ENCODE results near the gene FSTL3.

The FSTL3 gene

GRCh38 chr19:652467-653389 lies 23.5 kb upstream of the FSTL3 start:
- Histone ChIP-seq H3K9me3 (ENCODE audit: severe bottlenecking) (no peaks in the 10 kb centered on the region), H3K27ac (no peak overlapping the region), H3K36me3 (peaks cover 56% of the 10 kb centered on the region), H3K4me3 (ENCODE audit: low read depth, low read length) (no peak overlapping the region), H3K27me3 (ENCODE audit: insufficient read depth, low read depth, severe bottlenecking) (no peaks in the 10 kb centered on the region)
- DNase-seq = no peak
- TF ChIP-seq, protein P1, sequence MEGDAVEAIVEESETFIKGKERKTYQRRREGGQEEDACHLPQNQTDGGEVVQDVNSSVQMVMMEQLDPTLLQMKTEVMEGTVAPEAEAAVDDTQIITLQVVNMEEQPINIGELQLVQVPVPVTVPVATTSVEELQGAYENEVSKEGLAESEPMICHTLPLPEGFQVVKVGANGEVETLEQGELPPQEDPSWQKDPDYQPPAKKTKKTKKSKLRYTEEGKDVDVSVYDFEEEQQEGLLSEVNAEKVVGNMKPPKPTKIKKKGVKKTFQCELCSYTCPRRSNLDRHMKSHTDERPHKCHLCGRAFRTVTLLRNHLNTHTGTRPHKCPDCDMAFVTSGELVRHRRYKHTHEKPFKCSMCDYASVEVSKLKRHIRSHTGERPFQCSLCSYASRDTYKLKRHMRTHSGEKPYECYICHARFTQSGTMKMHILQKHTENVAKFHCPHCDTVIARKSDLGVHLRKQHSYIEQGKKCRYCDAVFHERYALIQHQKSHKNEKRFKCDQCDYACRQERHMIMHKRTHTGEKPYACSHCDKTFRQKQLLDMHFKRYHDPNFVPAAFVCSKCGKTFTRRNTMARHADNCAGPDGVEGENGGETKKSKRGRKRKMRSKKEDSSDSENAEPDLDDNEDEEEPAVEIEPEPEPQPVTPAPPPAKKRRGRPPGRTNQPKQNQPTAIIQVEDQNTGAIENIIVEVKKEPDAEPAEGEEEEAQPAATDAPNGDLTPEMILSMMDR (IDR thresholded peaks at IDR 0.05; ENCODE audit: low read depth, low read length) = no peak

DNA sequence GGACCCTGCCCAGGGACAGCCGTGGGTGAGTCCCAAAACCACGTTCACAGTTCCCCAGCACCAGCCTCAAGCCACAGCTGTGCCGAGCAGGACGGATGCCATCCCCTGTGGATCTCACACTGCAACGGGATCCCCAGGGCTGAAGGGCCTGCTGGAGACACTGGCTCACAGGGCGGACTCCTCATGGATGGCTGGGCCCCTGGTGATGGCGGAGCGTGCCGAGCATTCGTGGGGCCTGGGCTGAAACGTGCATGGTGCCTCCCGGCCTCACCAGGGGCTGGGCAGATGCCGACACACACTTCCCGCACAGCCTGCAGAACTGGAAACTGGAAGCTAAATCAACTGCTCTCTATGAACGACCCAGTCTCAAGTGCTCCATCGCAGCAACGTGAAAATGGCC lies 22.8 kb upstream of the FSTL3 start:
- peaks cover 58% of the 10 kb centered on the region for H3K36me3 ChIP-seq

GRCh38 chr19:655691-656090 lies 20.5 kb upstream of the FSTL3 start:
- Histone ChIP-seq H3K27ac (no peak overlapping the region), H3K4me3 (ENCODE audit: low read depth, low read length) (no peak overlapping the region), H3K9me3 (ENCODE audit: severe bottlenecking) (no peaks in the 10 kb centered on the region), H3K27me3 (ENCODE audit: insufficient read depth, low read depth, severe bottlenecking) (no peaks in the 10 kb centered on the region), H3K36me3 (peaks cover 59% of the 10 kb centered on the region)
- DNase-seq = no peak
- TF ChIP-seq, protein P1 (IDR thresholded peaks at IDR 0.05; ENCODE audit: low read depth, low read length) = no peak

More for the DNA sequence above, 22.8 kb upstream of the FSTL3 start:
- Histone ChIP-seq H3K9me3 (ENCODE audit: severe bottlenecking) (no peaks in the 10 kb centered on the region), H3K27ac (no peak overlapping the region), H3K27me3 (ENCODE audit: insufficient read depth, low read depth, severe bottlenecking) (no peaks in the 10 kb centered on the region), H3K4me3 (ENCODE audit: low read depth, low read length) (no peak overlapping the region)
- TF ChIP-seq, protein P1 (IDR thresholded peaks at IDR 0.05; ENCODE audit: low read depth, low read length) = no peak
- DNase-seq = no peak

- no peak for DNase-seq
- Histone ChIP-seq H3K9me3 (ENCODE audit: severe bottlenecking) (no peaks in the 10 kb centered on the region), H3K4me3 (ENCODE audit: low read depth, low read length) (no peak overlapping the region), H3K27ac (no peak overlapping the region), H3K36me3 (peaks cover 51% of the 10 kb centered on the region), H3K27me3 (ENCODE audit: insufficient read depth, low read depth, severe bottlenecking) (no peaks in the 10 kb centered on the region)
- TF ChIP-seq, protein P1 (IDR thresholded peaks at IDR 0.05; ENCODE audit: low read depth, low read length) = no peak
These were observed 19.2 kb upstream of the FSTL3 start for GRCh38 chr19:656751-657559.

DNA sequence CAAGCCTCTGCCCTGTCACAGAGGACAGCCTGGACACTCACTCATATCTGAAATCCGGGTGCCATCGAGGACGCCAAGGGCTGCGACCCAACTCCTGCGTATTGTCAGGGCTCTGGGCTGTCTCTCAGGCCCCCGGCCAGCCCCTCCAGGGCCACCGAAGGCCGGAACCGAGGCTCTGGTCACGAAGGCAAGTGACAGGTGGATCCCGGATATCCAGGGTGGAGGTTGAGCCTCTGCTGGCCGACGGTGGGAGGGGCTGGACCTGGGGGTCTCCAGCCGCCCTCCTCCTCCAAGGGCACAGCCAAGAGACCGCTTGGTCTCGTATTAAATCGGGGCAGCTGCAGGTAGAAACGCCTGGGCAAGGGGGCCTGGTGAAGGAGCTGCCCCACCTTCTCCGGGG lies 18.6 kb upstream of the FSTL3 start:
- Histone ChIP-seq H3K27me3 (ENCODE audit: insufficient read depth, low read depth, severe bottlenecking) (no peaks in the 10 kb centered on the region), H3K9me3 (ENCODE audit: severe bottlenecking) (no peaks in the 10 kb centered on the region), H3K27ac (no peak overlapping the region), H3K4me3 (ENCODE audit: low read depth, low read length) (no peak overlapping the region), H3K36me3 (peaks cover 45% of the 10 kb centered on the region)
- DNase-seq = no peak
- TF ChIP-seq, protein P1 (IDR thresholded peaks at IDR 0.05; ENCODE audit: low read depth, low read length) = no peak
